ENCODE data around the gene USF1.
"Not testable (repeated sequence)": the region's sequence is repeated elsewhere in the genome, so short reads cannot be mapped to it uniquely, and the experiment has no call there.

The USF1 gene

GRCh38 chr1:161019751-161020495, 25.9 kb downstream of the USF1 start:
- DNase-seq (ENCODE audit: low read depth in 2 of 2, low spot score in 1 of 2): no peak

GRCh38 chr1:161019111-161019660, 26.6 kb downstream of the USF1 start:
- not testable (repeated sequence) for DNase-seq (ENCODE audit: low read depth in 2 of 2, low spot score in 1 of 2)

GRCh38 chr1:161018631-161018930, 27.2 kb downstream of the USF1 start:
- no peak for DNase-seq (ENCODE audit: low read depth in 2 of 2, low spot score in 1 of 2)

GRCh38 chr1:161017756-161018630, 27.8 kb downstream of the USF1 start:
- DNase-seq (ENCODE audit: low read depth in 2 of 2, low spot score in 1 of 2): no peak

- not testable (repeated sequence) for DNase-seq (ENCODE audit: low read depth in 2 of 2, low spot score in 1 of 2)
Measured at GRCh38 chr1:161017181-161017580, 28.6 kb downstream of the USF1 start.

- not testable (repeated sequence) for DNase-seq (ENCODE audit: low read depth in 2 of 2, low spot score in 1 of 2)
Measured at GRCh38 chr1:161016683-161017082, 29.1 kb downstream of the USF1 start.

- peak; percentile 13 to 43 for DNase-seq (ENCODE audit: low read depth in 2 of 2, low spot score in 1 of 2)
Measured at GRCh38 chr1:161013488-161014230, 32.1 kb downstream of the USF1 start.

GRCh38 chr1:161013131-161013487, 32.7 kb downstream of the USF1 start:
- DNase-seq (ENCODE audit: low read depth in 2 of 2, low spot score in 1 of 2): no peak

GRCh38 chr1:161012420-161012819, 33.4 kb downstream of the USF1 start:
- DNase-seq (ENCODE audit: low read depth in 2 of 2, low spot score in 1 of 2): no peak

GRCh38 chr1:161009602-161010211, 36.1 kb downstream of the USF1 start:
- DNase-seq (ENCODE audit: low read depth in 2 of 2, low spot score in 1 of 2): no peak

GRCh38 chr1:161008869-161009510, 36.8 kb downstream of the USF1 start:
- no peak for DNase-seq (ENCODE audit: low read depth in 2 of 2, low spot score in 1 of 2)

GRCh38 chr1:161007369-161007768, 38.4 kb downstream of the USF1 start:
- DNase-seq (ENCODE audit: low read depth in 2 of 2, low spot score in 1 of 2): no peak

GRCh38 chr1:161006563-161006962, 39.2 kb downstream of the USF1 start:
- no peak for DNase-seq (ENCODE audit: low read depth in 2 of 2, low spot score in 1 of 2)

GRCh38 chr1:161001525-161001924, 44.3 kb downstream of the USF1 start:
- DNase-seq (ENCODE audit: low read depth in 2 of 2, low spot score in 1 of 2): no peak

GRCh38 chr1:161000736-161001480, 44.9 kb downstream of the USF1 start:
- no peak for DNase-seq (ENCODE audit: low read depth in 2 of 2, low spot score in 1 of 2)

GRCh38 chr1:160999376-160999775, 46.4 kb downstream of the USF1 start:
- no peak for DNase-seq (ENCODE audit: low read depth in 2 of 2, low spot score in 1 of 2)

GRCh38 chr1:160997323-160998038, 48.3 kb downstream of the USF1 start:
- DNase-seq (ENCODE audit: low read depth in 2 of 2, low spot score in 1 of 2): peak; percentile 16

GRCh38 chr1:160996178-160996577, 49.6 kb downstream of the USF1 start:
- DNase-seq (ENCODE audit: low read depth in 2 of 2, low spot score in 1 of 2): no peak

- DNase-seq (ENCODE audit: low read depth in 2 of 2, low spot score in 1 of 2): no peak
Measured at GRCh38 chr1:160993544-160994193, 52.1 kb downstream of the USF1 start.

All from stimulated activated CD8-positive, alpha-beta memory T cell treated with anti-CD3 and anti-CD28 coated beads, Interleukin-4, amount 100 ng/mL, for 4 hours (primary cell).